Cardiac muscle cell (in vitro differentiated cells and primary cell): ENCODE measurements around the gene TSPO. TPM values are rescaled to one million over a fixed set of nuclear protein-coding genes. Genes with fewer than 3 reads are reported as not detected.

Source experiments
- DNase-seq, 2 donors: peaks; one replicate each; pipeline versions ENCODE4 v3.0.0 to v3.0.0-alpha.2; 2010 to 2017; ENCODE audit warnings: low read depth in 1 of 2, low spot score in 1 of 2
- H3K27ac ChIP-seq: fragments of 200-600 bp; sonication (generic); 2 replicates; pipeline ENCODE4 v1.5.1; 2016
- H3K27me3 ChIP-seq: fragments of 200-600 bp; sonication (generic); 2 replicates; pipeline ENCODE4 v1.6.0; 2016; ENCODE audit warnings: control low read depth
- H3K36me3 ChIP-seq: fragments of 200-600 bp; sonication (generic); 2 replicates; pipeline ENCODE4 v1.5.1; 2016; ENCODE audit warnings: control low read depth
- H3K4me1 ChIP-seq: fragments of 200-600 bp; sonication (generic); 2 replicates; pipeline ENCODE4 v1.8.1; 2017; ENCODE audit warnings: low read depth, mild to moderate bottlenecking, mixed run types
- H3K4me3 ChIP-seq: fragments of 200-600 bp; sonication (generic); 2 replicates; pipeline ENCODE4 v1.5.1; 2016; ENCODE audit warnings: mild to moderate bottlenecking
- H3K9me3 ChIP-seq: fragments of 200-600 bp; sonication (generic); 2 replicates; pipeline ENCODE4 v1.5.1; 2017; ENCODE audit warnings: low read depth, mild to moderate bottlenecking, control low read depth
- CTCF ChIP-seq: IDR thresholded peaks from 2 replicates; pipeline ENCODE4 v1.5.1; 2012; ENCODE audit warnings: low read depth, mild to moderate bottlenecking, low read length
- polyA plus RNA-seq: library from polyadenylated mRNA; unstranded; fragments of >200 nt; fragmentation: Nextera tagmentation; extraction: Ambion mirVana; gene quantifications from 2 replicates; pipeline ENCODE4 v1.2.1, GENCODE V29; 2016
- total RNA-seq: library from RNA; depleted of rRNA; stranded (reverse); fragments of >200 nt; gene quantifications from 2 replicates; pipeline ENCODE4 v1.2.3, GENCODE V29; 2016

Gene TSPO
- total and polyA plus RNA-seq, 2 experiments from 2014 or later = 20.3 to 59.0 TPM

GRCh38 chr22:43153899-43154298 is 2.5 kb downstream of the TSPO start:
- no peak overlapping the region for H3K4me3 ChIP-seq
- no peaks in the 10 kb centered on the region for H3K36me3 ChIP-seq
- H3K27ac ChIP-seq = no peak overlapping the region
- no peaks in the 10 kb centered on the region for H3K4me1 ChIP-seq
- no peak for TF ChIP-seq CTCF
- peaks cover 8% of the 10 kb centered on the region for H3K27me3 ChIP-seq
- no peak for DNase-seq
- no peaks in the 10 kb centered on the region for H3K9me3 ChIP-seq

GRCh38 chr22:43154887-43155536 is 3.7 kb downstream of the TSPO start:
- no peaks in the 10 kb centered on the region for H3K4me1 ChIP-seq
- H3K4me3 ChIP-seq = no peak overlapping the region
- no peaks in the 10 kb centered on the region for H3K36me3 ChIP-seq
- H3K27ac ChIP-seq = no peak overlapping the region
- no peaks in the 10 kb centered on the region for H3K9me3 ChIP-seq
- no peak for TF ChIP-seq CTCF
- no peak for DNase-seq
- peaks cover 8% of the 10 kb centered on the region for H3K27me3 ChIP-seq

GRCh38 chr22:43155789-43156188 is 4.4 kb downstream of the TSPO start:
- H3K27me3 ChIP-seq = peaks cover 8% of the 10 kb centered on the region
- no peak for TF ChIP-seq CTCF
- no peaks in the 10 kb centered on the region for H3K36me3 ChIP-seq
- H3K27ac ChIP-seq = no peak overlapping the region
- no peak overlapping the region for H3K4me3 ChIP-seq
- H3K4me1 ChIP-seq = no peaks in the 10 kb centered on the region
- no peak for DNase-seq
- H3K9me3 ChIP-seq = no peaks in the 10 kb centered on the region

GRCh38 chr22:43156413-43156812 is 5.1 kb downstream of the TSPO start:
- TF ChIP-seq CTCF = no peak
- H3K27ac ChIP-seq = no peak overlapping the region
- no peak for DNase-seq
- no peak overlapping the region for H3K4me3 ChIP-seq
- H3K4me1 ChIP-seq = no peaks in the 10 kb centered on the region
- no peaks in the 10 kb centered on the region for H3K36me3 ChIP-seq
- H3K27me3 ChIP-seq = peaks cover 8% of the 10 kb centered on the region
- no peaks in the 10 kb centered on the region for H3K9me3 ChIP-seq

- Histone ChIP-seq H3K9me3 (no peaks in the 10 kb centered on the region), H3K27me3 (no peaks in the 10 kb centered on the region), H3K27ac (no peak overlapping the region), H3K36me3 (no peaks in the 10 kb centered on the region), H3K4me3 (no peak overlapping the region), H3K4me1 (no peaks in the 10 kb centered on the region)
- DNase-seq = no peak
- no peak for TF ChIP-seq CTCF
Observed at GRCh38 chr22:43157874-43158546, 6.7 kb downstream of the TSPO start.
